GM10266 (cell line): Measurements from ENCODE around the gene IGSF23.
"Not testable (repeated sequence)": the region's sequence is repeated elsewhere in the genome, so short reads cannot be mapped to it uniquely, and the experiment has no call there.

ENCODE experiments used
- DNase-seq: peaks from one replicate; pipeline ENCODE4 v3.0.0; 2012; ENCODE audit errors: extremely low spot score
- CTCF ChIP-seq: IDR thresholded peaks from 2 replicates; pipeline ENCODE4 v1.5.1; 2012; ENCODE audit warnings: mild to moderate bottlenecking, low read depth; ENCODE audit not compliant: control insufficient read depth, insufficient read depth; ENCODE audit errors: missing control alignments

Gene IGSF23

DNA sequence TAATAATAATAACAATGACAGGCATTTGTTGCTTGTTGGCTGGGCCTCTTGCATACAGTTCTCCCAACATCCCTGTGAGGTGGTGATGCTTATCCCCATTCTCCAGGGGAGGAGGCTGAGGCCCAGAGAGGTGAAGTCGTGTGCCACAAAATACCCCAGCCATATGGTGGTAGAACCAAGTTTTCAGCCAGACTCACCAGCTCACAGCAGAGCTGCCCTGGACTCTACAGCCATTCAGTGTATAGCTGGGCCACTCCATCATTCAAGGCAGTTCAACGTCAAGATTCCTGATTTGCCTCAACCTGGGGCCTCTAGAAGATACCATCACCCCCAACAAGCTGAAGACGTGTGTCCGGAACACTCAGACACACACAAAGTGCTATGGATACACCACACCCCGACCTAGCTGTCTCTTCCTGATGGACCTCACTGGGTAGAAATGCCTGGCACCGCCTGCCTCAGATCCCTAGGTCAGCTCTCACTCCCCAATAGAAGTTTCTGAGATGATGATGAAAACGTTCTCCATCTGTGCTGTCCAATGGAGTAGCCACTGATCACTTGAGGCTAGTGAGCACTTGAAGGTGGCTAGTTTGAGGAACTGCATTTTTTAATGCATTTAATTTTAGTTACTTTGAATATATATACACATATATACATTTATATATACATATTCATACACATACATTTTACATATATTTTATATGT is 53.6 kb downstream of the IGSF23 start:
- no peak for DNase-seq
- TF ChIP-seq CTCF, result no peak

DNA sequence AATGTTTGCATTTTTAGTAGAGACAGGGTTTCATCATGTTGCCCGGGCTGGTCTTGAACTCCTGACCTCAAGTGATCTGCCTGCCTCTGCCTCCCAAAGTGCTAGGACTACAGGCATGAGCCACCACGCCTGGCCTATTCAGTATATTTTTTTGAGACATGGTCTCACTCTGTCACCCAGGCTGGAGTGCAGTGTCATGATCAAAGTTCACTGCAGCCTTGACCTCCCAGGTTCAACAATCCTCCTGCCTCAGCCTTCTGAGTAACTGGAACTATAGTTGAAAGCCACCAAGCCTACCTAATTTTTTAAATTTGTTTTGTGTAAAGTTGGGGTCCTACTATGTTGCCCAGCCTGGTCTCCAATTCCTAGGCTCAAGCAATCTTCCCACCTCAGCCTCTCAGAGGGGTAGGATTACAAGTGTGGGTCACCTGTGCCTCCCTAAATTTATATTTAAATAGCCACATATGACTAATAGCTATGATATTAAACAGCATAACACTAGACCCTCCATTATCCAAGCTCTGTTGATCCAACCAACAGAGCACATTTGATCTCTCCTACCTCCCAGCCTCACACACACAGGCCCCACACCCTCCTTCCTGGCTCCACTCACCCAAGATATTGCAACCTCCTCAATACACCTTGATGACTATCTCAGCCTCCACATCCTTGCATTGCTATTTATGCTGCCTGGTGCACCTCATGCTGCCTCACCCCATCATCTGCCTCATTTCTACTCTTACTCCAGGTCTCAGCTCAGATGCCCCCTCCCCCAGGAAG is 55.8 kb downstream of the IGSF23 start:
- no peak for TF ChIP-seq CTCF
- DNase-seq, result no peak

- DNase-seq, result not testable (repeated sequence)
Observed at GRCh38 chr19:44670027-44670426, 56.7 kb downstream of the IGSF23 start.

DNA sequence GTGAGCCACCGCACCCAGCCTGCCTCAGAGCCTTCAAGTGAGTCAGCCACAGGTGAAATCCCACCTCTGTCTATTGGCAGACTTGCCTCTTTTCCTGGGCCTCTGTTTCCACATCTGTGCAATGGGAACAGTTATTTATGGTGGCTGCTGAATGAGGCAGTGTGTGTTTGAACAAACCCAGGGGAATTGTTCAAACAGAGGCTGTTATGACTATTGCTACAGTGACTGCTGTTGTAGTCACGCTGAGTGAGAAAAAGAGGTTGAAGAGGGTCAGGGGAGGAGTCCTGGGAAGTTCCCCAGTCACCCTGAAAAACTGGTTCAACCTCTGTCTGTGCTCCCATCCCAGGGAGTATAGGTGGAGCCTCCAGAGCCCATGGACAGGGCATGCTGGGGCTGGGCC is 58.0 kb downstream of the IGSF23 start, which contains the start of gene CEACAM19:
Gene CEACAM19 (plus strand): TSS at position 83 of the 400 bp plus-strand sequence. CDS start 450 bp downstream, outside the sequence.
- DNase-seq, result peak; percentile 40
- TF ChIP-seq CTCF, result no peak

DNA sequence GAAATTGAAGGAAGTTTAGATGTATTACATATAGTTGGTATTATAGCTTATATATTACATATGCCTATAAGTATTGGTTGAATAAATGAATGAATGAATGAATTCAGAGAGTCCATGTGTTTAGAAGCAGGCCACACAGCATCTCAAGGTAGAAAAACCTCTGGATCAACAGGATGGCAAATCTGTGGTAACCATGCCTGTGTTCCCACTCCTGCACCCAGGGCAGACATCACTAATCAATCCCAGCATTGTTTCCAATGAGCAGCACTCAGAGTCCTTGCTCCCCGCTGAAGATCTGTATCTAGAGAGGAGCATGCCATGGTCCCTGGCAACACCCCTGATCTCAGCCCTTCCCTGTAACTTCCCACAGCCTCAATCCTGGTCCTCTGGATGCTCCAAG is 58.9 kb downstream of the IGSF23 start:
- no peak for DNase-seq
- no peak for TF ChIP-seq CTCF

DNA sequence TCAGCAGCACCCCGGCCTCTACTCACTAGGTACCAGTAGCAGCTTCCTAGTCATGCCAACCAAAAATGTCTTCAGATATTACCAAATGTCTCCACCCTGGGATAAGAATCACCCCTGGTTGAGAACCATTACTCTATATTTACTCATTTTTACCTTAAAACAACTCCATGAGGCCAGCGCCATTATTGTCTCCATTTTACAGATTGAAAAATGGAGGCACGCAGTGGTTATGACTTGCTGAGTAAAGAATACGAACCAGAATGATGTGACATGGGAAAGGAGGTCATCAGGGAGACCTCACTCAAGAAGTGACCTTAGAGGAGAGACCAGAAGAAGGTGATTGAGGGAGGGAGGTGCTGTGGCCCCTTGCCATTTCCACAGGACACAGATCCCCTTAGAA is 60.1 kb downstream of the IGSF23 start:
- TF ChIP-seq CTCF, result no peak
- DNase-seq, result no peak

- TF ChIP-seq CTCF, result no peak
- DNase-seq, result no peak
Observed at GRCh38 chr19:44675521-44675920, 62.2 kb downstream of the IGSF23 start.
